HG03439 (cell line): ENCODE measurements around the gene CAMSAP2.
"Not testable (repeated sequence)": the region's sequence is repeated elsewhere in the genome, so short reads cannot be mapped to it uniquely, and the experiment has no call there.

Source experiments
- ATAC-seq: cut with Tn5 transposase; IDR thresholded peaks from one replicate; pipeline ENCODE4 v1.9.1; 2021; ENCODE audit warnings: mild to moderate bottlenecking, moderate library complexity; ENCODE audit not compliant: unreplicated experiment

Gene CAMSAP2

DNA sequence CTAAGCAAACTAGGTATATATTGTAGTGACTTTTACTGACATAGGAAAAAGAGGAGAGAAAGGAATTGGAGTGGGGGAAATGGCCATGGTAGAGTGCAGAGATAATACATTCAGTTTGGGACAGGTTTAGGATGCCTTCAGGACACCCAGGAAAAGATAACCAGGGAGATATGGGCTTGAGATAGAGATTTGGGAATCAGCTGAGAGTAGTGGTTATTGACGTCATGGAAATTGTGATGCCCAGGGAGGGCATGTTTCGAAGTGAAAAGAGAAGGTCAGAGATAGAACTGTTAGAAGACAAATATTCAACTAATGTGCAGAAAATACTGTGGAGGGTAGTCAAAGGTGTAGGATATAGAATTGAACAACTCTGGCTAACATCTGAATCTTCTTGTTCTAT, 40.6 kb downstream of the CAMSAP2 start:
- no peak for ATAC-seq

DNA sequence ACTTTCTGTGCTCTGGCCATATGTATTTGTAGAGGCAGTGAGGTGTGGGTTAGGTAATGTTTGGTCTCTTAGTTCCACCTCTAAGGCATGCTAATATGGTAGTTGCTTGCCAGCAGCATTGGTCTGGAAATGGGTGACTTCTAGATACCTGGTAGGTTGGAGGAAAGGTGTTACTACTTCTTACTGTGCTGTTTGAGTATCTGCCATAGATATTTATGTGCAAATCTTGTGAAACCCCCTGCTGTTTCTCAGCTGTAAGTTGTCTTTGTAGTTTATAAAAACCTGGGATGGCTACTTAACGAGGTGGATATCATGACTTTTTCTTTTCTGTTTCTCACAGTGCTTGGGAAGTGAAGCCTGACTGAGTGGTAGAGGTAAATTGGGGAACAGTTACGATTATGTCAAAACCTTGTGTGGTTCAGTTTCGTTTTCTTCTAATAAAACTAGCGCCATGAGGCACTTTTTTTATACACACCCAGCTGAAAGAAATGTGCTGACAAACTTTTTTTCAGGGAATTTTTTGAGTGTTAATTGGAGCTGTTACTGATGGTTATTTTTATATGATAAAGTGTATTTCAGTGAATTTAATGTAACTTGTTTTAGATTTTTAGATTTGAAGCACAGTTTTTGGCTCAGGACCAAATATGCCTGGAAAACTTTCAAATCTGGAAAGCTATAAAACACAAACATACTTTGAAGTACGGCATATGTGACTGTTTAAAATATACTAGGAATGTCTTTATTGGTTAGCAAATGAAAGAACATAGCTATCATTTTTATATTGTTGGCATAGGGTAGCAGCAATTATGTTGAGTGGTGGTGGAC, 42.1 kb downstream of the CAMSAP2 start:
- no peak for ATAC-seq

DNA sequence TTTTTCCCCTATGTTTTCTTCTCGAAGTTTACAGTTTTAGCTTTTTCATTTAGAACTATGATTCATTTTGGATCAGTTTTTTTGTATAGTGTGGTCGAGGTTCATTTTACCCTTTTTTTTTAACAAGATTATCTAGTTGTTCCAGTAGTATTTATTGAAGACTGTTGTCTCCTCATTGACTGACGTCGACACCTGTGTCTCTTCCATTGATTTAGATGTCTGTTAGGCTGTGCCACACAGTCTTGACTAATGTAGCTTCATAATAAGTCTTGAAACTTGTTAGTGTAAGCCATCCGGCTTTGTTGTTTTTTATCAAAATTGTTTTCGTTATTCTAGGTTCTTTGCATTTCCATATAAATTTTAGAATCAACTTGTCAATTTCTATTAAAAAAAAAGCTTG, 45.2 kb downstream of the CAMSAP2 start:
- ATAC-seq, result no peak

DNA sequence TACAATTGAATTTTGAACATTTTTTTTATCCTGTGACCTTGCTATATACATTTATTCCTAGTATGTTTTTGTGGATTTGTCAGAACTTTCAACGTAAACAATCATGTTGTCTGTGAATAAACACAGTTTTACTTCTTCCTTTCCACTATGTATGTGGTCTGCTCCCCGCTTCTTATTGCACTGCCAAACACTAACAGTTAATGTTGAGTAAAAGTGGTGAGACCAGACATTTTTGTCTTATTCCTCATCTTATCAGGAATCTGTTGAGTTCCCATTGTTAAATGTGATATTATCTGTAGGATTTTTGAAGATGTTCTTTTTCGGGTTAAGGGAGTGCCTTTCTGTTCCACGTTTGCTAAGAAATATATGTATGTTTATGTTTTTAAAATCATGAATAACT, 45.9 kb downstream of the CAMSAP2 start:
- ATAC-seq, result no peak

DNA sequence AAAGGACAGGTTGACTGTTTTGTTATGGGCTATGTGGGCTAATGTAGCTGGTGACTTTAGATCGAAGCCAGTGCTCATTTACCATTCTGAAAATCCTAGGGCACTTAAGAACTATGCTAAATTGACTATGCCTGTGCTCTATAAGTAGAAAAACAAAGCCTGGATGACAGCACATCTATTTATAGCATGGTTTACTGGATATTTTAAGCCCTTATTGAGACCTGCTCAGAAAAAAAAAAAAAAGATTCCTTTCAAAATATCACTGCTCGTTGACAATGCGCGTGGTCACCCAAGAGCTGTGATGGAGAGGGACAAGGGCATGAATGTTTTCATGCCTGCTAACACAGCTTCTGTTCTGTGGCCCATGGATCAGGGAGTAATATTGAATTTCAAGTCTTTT, 48.1 kb downstream of the CAMSAP2 start:
- ATAC-seq, result no peak

DNA sequence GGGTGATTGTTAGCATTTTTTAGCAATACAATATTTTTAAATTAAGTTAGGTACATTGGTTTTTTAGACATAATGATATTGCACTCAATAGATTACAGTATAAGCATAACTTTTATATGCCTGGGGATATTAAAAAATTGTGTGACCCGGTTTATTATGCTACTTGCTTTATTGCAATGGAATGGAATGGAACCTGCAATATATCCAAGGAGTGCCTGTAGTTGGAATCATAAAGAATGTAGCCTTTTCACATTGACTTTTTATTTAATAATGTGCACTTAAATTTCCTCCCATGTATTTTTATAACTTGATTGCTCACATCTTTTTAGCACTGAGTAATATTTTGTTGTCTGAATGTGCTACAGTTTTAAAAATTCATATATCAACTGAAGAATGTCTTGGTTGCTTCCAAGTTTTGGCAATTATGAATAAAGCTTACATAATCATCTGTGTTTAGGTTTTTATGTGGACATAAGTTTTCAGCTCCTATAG, 49.2 kb downstream of the CAMSAP2 start:
- no peak for ATAC-seq

DNA sequence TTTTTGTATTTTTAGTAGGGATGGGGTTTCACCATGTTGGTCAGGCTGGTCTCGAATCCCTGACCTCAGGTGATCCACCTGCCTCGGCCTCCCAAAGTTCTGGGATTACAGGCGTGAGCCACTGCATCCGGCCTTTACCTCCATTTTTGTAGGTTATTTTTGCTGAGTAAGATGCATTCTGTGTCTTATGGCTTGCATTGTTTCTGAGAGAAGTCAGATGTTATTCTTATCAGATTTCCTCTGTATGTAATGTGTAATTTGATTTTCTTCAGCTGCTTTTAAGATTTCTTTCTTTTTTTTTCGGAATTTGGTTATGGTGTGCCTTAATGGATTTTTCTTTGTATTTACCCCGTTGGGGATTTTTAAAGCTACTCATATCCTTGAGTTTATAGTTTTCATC, 52.3 kb downstream of the CAMSAP2 start:
- ATAC-seq, result not testable (repeated sequence)

DNA sequence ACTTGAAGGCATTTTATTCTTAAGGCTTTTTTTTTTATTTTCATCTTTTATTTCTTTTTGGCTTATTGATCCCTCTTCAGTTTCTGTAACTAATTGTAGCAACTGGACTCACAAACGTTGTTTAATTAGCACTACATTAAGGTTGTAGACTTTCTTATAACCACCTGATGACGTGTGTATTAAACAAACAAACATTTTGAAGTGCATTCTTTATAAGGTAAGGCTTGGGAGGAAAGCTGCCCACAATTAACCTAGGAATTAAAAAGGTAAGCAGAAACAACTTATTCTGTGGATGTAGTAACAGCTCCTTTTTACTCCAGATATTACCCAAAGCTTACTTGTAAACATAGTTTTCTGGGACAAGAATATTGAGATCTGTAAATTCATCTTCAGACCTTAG, 55.0 kb downstream of the CAMSAP2 start:
- no peak for ATAC-seq

DNA sequence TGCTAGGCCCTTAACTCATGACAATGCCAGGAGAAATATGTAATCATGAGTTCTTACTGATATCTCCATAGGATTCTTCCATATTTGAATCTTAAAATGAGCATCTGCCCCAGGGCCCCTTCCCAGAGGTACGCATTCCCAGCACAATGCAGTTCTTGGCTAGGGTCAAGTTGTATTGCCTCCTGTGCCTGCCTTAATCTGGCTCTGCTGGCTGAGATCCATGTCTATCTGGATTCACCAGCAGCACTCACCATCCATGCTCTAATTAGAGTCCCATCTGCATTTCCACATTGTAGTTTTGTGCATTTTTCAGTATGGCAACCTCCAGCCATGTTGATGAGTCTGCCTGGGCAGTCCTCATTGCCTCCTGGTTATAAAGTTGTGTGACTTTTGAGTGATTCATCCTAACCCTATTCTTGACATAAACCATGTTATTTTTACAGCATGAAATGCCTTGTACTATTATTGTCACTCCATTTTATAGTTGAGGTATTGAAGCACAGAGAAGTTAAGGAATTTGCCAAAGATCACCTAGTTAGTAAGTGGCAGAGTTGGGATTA, 55.9 kb downstream of the CAMSAP2 start:
- no peak for ATAC-seq

DNA sequence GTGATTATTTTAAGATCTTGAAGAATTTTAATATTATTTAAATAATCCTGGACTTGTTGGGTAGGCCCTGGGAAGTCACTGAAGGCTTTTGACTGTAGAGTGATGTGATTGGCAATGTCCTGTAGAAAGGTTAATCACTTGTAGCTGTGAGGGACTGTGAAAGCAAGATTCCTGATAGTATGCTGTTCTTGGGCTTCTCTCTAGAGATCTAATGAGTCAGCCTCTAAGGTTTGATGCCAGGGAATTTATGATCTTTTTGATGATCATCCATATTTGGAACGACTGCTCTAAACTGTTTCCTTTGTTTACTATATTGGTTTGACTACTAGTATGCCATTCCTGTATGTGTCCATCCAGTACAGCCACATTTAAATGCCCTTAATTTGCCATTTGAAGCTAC, 56.5 kb downstream of the CAMSAP2 start:
- ATAC-seq, result no peak

DNA sequence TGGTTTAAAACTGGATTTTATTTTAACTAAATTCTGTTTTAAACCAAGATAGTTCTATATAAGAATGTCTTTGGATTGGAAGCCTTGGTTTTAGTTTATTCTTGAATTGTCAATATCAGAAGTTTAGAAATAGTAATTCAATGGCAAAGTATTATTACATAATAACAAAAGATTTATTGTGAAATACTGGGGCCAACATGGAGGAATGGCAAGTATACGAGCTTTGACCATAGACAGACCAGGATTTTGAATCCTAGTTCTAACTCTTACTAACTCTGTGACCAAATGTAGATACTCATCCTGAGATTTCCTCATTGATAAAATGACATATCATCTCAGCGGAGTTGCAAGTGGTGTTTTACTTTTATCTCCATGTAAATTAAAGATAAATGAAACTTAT, 63.3 kb downstream of the CAMSAP2 start:
- ATAC-seq, result no peak

DNA sequence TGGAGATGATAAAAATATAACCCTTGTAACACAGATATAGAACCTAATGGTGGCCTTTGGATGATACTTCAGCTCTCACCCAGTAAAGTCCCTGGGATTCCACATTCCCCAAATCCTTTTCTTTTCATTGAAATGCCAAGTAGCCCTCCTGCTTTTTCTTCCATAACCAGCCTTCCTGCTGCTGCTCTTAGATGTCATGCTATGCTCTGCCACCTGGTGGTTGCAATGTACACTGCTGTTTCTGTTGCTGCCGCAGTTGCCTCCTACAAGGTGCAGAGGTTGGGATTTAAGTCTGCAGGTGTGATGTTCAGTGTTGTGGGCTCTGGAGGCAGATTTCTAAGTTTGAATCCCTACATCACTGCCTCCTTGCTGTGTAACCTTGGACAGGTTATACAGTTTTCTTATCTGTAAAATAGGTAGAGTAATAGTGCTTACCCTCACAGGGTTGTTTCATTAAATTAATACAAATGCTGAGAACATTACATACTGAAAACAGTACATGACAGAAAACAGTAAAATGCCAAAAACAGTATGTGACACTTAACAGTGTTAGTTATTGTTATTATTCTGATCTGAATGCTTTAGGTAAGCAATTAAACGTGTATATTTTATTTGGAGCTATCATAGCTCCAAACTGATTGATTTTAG, 64.3 kb downstream of the CAMSAP2 start:
- ATAC-seq, result no peak

DNA sequence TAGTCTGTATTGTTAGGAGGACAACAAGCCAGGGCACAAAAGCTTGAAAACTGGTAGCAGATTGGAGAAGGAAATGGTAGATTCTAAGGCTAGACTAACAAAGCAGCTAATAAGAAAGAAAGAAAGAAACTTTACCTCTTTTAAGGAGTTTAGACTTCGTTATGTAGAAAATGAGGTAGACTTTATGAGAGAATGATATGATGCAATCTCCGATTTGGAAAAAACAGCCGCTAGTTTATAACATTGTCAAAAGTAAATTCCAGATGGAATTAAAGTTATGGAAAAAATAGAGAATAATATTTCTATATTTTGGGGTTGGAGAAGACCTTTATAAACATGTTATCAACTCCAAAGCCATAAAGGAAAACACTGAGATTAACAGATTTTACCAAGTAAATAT, 67.0 kb downstream of the CAMSAP2 start:
- no peak for ATAC-seq

DNA sequence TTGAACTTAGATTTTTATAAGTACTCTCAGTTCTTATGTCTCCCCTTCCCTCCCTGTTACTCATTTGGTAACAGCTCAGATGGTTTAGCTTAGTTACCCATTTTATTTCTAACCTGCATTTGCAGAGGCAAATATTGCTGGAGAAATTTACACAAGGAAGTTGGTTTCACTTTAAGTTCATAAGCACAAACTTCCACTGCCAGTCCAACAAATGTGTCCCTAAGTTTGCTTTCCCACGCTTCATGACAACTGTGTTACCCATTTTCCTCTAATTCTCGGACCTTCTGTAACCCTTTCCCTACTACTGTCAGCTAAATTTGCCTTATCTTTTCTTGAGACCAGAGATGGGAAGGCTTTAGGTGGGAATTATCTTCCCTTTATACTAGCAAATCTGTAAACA, 70.2 kb downstream of the CAMSAP2 start:
- ATAC-seq, result no peak

DNA sequence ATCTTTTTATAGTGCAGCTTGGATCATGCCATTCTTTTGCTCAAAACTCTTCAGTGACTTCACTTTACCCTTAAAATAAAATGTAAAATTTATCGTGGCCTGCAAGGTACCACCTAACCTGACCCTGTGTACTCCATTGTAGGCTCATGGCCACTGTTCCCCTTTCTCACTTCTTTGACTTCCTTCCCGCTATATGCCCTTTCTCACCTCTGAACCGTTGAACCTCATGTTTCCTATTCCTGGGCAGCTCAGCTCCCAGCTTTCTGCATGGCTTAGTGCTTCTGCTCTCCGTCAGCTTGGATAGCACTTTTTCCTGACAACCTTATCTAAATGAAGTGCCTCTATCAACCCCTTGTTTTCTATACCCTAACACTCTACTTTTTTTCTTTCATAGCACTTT, 73.0 kb downstream of the CAMSAP2 start:
- no peak for ATAC-seq

DNA sequence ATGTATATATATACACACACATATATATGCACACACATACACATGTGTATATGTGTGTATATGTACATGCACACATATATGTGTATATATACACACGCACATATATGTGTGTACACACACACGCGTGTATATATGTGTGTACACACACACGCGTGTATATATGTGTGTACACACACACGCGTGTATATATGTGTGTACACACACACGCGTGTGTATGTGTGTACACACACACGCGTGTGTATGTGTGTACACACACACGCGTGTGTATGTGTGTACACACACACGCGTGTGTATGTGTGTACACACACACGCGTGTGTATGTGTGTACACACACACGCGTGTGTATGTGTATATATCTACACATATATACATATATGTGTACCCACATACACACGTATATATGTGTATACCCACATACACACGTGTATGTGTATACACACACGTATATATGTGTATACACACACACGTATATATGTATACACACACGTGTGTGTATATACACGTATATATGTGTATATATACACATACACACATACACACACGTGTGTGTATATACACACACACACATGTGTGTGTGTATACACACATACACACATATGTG, 78.0 kb downstream of the CAMSAP2 start:
- not testable (repeated sequence) for ATAC-seq

DNA sequence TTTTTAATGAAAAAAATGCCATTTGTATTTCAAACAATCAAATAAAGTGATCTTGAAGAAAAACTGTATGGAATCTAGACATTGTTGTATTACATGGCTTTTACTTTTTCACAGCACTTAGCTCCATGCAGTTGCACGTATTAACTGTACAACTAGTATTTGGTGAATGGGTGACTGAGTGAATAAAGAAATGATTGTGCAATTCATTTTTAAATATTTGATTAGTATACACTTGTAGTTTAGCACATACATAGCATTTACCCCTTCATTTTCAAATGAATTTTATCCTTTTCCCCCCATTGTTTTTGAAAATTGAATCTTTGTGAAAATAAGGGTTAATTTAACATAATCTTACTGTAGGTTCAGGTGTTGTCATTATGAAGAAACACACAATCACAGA, 79.6 kb downstream of the CAMSAP2 start:
- ATAC-seq, result no peak

DNA sequence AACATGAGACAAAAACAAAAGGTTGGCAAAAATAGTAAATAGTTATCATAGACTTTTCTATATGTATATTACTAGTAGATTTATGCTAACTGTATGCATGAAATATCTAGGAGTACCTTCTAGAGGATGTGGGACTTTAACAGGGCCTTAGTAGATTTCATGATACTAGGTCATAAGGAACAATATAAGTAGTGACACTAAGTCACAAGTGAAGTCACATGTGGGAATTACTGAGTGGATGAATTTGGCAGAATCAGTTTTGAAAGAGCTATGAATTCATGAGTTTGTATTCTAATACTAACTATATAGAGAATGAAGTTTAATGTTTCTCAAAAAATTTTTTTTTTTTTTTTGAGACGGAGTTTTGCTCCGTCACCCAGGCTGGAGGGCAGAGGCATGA, 81.0 kb downstream of the CAMSAP2 start:
- ATAC-seq, result no peak

DNA sequence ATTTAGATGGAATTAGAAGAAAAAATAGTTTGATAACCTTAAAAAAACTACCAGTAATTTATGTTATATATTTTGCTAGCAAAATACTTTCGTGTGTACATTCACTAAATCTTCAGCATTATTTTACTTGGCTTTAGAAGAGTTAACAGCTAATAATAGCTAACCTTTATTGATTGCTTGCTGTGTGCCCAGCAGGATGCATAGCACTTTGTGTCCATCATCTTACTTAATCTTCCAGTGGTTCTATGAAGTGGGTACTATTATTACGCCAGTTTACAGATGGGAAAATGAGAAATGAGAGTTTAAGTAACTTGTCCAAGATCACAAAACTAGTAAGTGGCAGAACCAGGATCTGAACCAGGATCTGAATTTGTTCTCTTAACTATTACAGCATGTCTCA, 92.4 kb downstream of the CAMSAP2 start:
- no peak for ATAC-seq

DNA sequence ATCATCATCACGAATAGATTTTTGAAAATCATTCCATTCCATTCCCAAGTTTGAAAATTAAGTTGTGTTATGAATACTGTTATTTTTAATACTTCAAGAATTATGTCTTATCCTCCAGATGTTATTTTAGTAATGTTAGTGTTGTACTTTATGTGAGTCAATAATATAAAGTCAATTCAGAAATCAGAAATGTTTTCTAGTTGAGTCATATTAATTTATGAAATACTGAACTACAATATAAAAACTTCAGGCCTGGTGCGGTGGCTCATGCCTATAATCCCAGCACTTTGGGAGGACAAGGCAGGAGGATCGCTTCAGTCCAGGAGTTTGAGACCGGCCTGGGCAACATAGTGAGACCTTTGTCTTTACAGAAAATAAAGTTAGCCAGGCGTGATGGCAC, 95.7 kb downstream of the CAMSAP2 start:
- ATAC-seq, result no peak

DNA sequence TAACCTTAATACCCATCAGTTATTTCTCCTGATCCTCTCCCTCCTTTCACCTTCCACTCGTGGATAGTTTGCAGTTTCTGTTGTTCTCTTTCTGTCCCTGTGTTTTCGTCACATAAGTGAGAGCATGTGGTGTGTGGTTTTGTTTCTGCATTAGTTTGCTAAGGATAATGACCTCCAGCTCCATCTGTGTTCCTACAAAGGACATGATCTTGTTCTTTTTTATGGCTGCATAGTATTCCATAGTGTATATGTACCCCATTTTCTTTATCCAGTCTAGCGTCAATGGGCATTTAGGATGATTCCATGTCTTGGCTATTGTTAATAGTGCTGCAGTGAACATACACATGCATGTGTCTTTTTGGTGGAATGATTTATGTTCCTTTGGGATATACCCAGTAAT, 97.5 kb downstream of the CAMSAP2 start:
- ATAC-seq, result no peak
